A549 treated with AZD9567 at 1 μM for 4 hours (cell line): ENCODE data around the gene CCDC148. TPM values are rescaled to one million over a fixed set of nuclear protein-coding genes. Genes with fewer than 3 reads are reported as not detected.

ENCODE experiments used
- total RNA-seq: library from RNA; stranded (reverse); fragments of 200-300 nt; extraction: Qiagen RNA extraction; gene quantifications from 5 replicates; pipeline ENCODE4 v1.2.3, GENCODE V29; 2022; ENCODE audit not compliant: insufficient read depth

The CCDC148 gene
- total RNA-seq = 0.36 to 0.51 TPM (median 0.42 TPM) in 4 of 5 replicates, not detected in the other

DNA sequence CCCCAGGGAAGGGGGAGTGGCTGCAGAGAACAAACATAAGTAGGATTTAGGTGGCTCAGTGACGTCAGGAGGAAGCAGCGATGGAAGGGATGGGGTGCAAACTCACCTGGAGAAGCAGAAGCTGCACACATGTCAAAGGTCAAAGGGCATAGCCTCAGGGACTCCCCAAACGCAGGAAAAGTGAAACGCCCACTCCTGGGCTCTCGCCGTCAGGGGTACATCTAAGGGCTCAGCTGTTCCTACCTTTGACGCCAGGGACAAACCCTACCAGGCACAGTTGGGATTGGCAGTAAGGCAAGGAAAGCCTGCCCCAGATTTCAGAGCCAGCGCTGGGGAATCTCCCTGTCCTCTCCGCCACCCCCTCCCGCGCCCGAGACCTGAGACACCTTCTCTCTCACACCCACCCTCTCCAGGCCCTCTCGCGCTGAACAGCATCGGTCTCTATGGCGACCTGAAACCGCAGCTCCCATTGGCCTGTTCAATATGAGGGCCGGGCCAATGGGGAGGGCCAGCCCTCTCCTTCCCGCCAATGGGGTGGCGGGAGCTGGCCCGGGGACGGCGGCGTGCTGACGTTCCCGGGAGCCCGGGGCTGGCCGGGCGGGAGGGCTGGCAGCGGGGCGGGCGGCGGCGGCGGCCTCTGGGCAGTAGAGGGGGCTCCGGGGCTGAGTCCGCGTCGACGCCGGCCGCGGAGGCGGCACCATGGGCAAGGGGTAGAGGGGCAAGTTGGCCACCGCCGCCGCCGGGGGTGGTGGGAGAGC, at the start of gene CCDC148, which contains the start of gene PKP4:
CCDC148 (minus strand) TSS at position 445 of the 758 bp plus-strand sequence; CDS start at position 131, 314 bp downstream.
PKP4 (plus strand) TSS at position 644 of the 758 bp plus-strand sequence. CDS start 76,233 bp downstream, outside the sequence.

Other genes with a start within 250 kb of the CCDC148 start
- gene PKP4, start 199 bp upstream of the CCDC148 start, total RNA-seq = 25.7 to 39.8 TPM (median 28.1 TPM) in 5 replicates